Right forelimb (tissue), 1 donor: ENCODE data around the gene TCEAL9.
"Not testable (repeated sequence)": the region's sequence is repeated elsewhere in the genome, so short reads cannot be mapped to it uniquely, and the experiment has no call there.

Experiments
- DNase-seq: peaks from one replicate; pipeline ENCODE4 v3.0.0-alpha.2; 2018

The TCEAL9 gene

GRCh38 chrX:103376118-103376978, 20.0 kb downstream of the TCEAL9 start, which contains the start of gene BEX3:
BEX3 (plus strand) TSS chrX:103376538; CDS start chrX:103377522, 984 bp downstream.
- peak; percentile 83 for DNase-seq

- DNase-seq = peak; percentile 53
Measured at GRCh38 chrX:103376979-103377324, 20.6 kb downstream of the TCEAL9 start.

GRCh38 chrX:103378990-103379389, 22.7 kb downstream of the TCEAL9 start:
- DNase-seq = no peak

GRCh38 chrX:103382877-103383276, 26.6 kb downstream of the TCEAL9 start:
- DNase-seq = no peak

- DNase-seq = no peak
Measured at GRCh38 chrX:103384672-103385071, 28.4 kb downstream of the TCEAL9 start.

GRCh38 chrX:103385283-103385830, 29.1 kb downstream of the TCEAL9 start:
- DNase-seq = not testable (repeated sequence)

- no peak for DNase-seq
Measured at GRCh38 chrX:103386332-103386731, 30.0 kb downstream of the TCEAL9 start.

- DNase-seq = no peak
Measured at GRCh38 chrX:103393487-103393886, 37.2 kb downstream of the TCEAL9 start.

GRCh38 chrX:103396186-103396585, 39.9 kb downstream of the TCEAL9 start:
- DNase-seq = no peak

- no peak for DNase-seq
Measured at GRCh38 chrX:103396660-103397059, 40.4 kb downstream of the TCEAL9 start.

- no peak for DNase-seq
Measured at GRCh38 chrX:103397707-103398106, 41.4 kb downstream of the TCEAL9 start.

- no peak for DNase-seq
Measured at GRCh38 chrX:103398421-103398864, 42.1 kb downstream of the TCEAL9 start.

- no peak for DNase-seq
Measured at GRCh38 chrX:103399744-103400143, 43.4 kb downstream of the TCEAL9 start.

GRCh38 chrX:103400931-103401330, 44.6 kb downstream of the TCEAL9 start:
- no peak for DNase-seq

- peak; percentile 54 for DNase-seq
Measured at GRCh38 chrX:103404231-103405008, 48.1 kb downstream of the TCEAL9 start.

- DNase-seq = no peak
Measured at GRCh38 chrX:103405009-103405333, 48.7 kb downstream of the TCEAL9 start.

GRCh38 chrX:103406256-103406655, 50.0 kb downstream of the TCEAL9 start:
- DNase-seq = no peak

- DNase-seq = no peak
Measured at GRCh38 chrX:103407776-103408175, 51.5 kb downstream of the TCEAL9 start.
